Measurements from ENCODE around the gene PRAMEF25.
"Not testable (repeated sequence)": the region's sequence is repeated elsewhere in the genome, so short reads cannot be mapped to it uniquely, and the experiment has no call there.

PRAMEF25 gene

GRCh38 chr1:13070474-13070873, at the start of gene PRAMEF25:
Gene PRAMEF25, plus strand, starts transcription at chr1:13070774. Its CDS starts 2,920 bp downstream, at chr1:13073694.
- DNase-seq (ENCODE audit: low read depth) = not testable (repeated sequence)

DNA sequence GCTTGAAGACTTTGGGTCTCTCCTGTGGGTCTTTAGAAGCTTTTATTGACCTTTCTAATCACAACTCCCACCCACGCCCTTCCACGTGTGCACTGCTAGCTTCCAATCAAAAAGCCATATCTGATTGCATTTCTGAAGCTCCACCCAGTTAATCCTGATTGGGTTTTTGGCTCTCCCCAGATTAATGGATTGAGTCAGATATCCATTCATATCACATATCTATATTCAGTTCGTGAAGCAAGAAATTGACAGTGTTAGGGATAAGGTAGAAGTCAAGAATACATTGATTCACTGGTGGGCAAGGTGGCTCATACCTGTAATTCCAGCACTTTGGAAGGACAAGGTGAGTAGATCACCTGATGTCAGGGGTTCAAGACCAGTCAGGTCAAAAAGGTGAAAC, 14.1 kb upstream of the PRAMEF25 start, which contains the start of gene PRAMEF27:
Gene PRAMEF27 (minus strand): TSS at position 101 of the 400 bp plus-strand sequence. CDS start 2,916 bp downstream, outside the sequence.
- DNase-seq (ENCODE audit: low read depth) = not testable (repeated sequence)

DNA sequence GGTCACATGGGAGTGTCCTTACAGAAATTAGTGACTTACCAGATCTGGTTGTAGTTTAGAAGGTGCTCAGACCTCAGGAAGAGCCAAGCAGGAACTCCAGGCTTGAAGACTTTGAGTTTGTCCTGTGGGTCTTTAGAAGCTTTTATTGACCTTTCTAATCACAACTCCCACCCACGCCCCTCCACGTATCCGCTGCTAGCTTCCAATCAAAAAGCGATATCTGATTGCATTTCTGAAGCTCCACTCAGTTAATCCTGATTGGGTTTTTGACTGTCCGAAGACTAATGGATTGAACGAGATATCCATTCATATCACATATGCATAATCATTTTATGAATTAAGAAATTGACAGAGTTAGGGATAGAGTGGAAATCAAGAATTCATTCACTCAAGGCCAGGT, 46.2 kb downstream of the PRAMEF25 start, which contains the start of gene HNRNPCL2:
Gene HNRNPCL2 (minus strand): TSS at position 101 of the 400 bp plus-strand sequence. CDS start 454 bp downstream, outside the sequence.
- not testable (repeated sequence) for DNase-seq (ENCODE audit: low read depth)
